ENCODE measurements around the gene KCNQ1OT1.

DNA sequence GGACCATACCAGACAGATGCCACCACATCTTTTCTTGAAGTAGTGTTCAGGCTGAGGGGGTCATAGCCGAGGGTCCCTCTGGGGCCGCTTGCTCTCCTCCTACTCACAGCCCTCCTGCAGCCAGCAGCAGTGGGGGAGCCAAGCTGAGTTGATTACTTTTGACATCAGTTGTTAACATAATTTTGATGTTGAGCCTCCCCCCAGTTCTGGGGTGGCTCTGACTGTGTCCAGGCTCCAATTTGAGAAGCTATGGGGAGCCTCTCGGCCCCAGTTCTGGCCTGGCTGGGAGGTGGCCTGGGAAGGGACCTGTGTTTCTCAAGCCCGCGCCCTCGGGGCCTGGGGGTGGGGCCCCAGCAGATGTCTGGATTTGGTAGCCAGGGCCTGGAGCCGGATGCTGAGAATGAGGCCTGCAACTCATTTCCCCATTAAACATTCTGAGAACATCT is 47.9 kb downstream of the KCNQ1OT1 start:
- TF ChIP-seq, protein P1, sequence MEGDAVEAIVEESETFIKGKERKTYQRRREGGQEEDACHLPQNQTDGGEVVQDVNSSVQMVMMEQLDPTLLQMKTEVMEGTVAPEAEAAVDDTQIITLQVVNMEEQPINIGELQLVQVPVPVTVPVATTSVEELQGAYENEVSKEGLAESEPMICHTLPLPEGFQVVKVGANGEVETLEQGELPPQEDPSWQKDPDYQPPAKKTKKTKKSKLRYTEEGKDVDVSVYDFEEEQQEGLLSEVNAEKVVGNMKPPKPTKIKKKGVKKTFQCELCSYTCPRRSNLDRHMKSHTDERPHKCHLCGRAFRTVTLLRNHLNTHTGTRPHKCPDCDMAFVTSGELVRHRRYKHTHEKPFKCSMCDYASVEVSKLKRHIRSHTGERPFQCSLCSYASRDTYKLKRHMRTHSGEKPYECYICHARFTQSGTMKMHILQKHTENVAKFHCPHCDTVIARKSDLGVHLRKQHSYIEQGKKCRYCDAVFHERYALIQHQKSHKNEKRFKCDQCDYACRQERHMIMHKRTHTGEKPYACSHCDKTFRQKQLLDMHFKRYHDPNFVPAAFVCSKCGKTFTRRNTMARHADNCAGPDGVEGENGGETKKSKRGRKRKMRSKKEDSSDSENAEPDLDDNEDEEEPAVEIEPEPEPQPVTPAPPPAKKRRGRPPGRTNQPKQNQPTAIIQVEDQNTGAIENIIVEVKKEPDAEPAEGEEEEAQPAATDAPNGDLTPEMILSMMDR (IDR thresholded peaks at IDR 0.05 in 4 of 5, conservative IDR thresholded peaks at IDR 0.05 in 1 of 5): no peak
- TF ChIP-seq POLR2A (IDR thresholded peaks at IDR 0.05): no peak

Data from gastrocnemius medialis (tissue), 4 donors.